HG03565 (cell line): ENCODE measurements around the gene ATRN.
"Not testable (repeated sequence)": the region's sequence is repeated elsewhere in the genome, so short reads cannot be mapped to it uniquely, and the experiment has no call there.

Experiments
- ATAC-seq: cut with Tn5 transposase; IDR thresholded peaks from one replicate; pipeline ENCODE4 v1.9.1; 2021; ENCODE audit warnings: mild to moderate bottlenecking, moderate library complexity; ENCODE audit not compliant: unreplicated experiment

Gene ATRN

DNA sequence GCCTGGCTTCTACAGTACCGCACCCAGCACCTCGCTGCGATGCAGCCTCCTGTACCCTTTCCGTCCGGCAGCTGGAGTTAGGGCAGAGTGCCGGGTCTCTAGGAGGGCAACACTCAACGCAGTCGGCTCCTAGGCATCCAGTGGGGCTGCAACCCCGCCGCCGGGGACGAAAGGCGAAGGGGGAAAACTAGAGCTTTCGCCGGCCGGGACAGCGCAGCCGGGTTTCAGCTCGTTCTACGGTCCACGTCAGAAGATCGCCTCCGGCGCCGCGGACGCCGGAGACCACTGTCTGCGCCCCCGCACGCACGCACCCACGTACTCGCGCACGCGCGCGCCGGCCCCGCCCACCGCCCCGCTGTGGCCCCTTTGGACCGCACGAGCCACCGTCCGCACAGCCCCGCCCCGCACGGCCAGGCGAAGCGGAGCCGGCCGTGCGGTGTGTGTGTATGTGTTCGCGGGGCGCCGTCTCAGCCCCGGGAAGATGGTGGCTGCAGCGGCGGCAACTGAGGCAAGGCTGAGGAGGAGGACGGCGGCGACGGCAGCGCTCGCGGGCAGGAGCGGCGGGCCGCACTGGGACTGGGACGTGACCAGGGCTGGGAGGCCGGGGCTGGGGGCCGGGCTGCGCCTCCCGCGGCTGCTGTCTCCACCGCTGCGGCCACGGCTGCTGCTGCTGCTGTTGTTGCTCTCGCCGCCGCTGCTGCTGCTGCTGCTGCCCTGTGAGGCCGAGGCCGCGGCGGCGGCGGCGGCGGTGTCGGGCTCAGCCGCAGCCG, at the start of gene ATRN:
ATRN (plus strand) TSS at position 392 of the 770 bp plus-strand sequence; CDS start at position 482, 90 bp downstream.
- ATAC-seq = peak; percentile 70

GRCh38 chr20:3421985-3422384, 48.8 kb upstream of the ATRN start:
- ATAC-seq = no peak

- no peak for ATAC-seq
Observed at GRCh38 chr20:3423126-3423525, 47.7 kb upstream of the ATRN start.

GRCh38 chr20:3426766-3427165, 44.1 kb upstream of the ATRN start:
- ATAC-seq = not testable (repeated sequence)

- peak; percentile 45 for ATAC-seq
Observed at GRCh38 chr20:3430376-3431069, 40.3 kb upstream of the ATRN start.

DNA sequence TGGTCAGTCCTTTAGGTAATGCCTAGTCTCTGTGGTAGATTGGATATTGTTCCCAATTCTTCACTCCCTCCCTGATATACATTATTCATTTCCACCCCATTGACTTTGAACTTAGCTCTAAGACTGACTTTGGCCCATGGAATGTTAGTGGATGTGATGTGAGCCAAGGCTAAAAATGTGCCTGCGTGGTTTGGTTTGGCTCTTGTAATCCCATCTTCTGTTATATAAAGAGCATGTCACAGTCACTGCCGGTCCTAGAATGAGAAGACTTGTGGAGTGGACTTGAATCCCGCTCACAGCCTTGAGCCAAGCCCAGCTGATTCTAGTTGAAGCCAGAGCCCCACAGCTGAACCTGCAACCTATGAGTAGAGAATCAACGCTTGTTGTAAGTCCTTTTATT, 39.7 kb upstream of the ATRN start:
- ATAC-seq = no peak

DNA sequence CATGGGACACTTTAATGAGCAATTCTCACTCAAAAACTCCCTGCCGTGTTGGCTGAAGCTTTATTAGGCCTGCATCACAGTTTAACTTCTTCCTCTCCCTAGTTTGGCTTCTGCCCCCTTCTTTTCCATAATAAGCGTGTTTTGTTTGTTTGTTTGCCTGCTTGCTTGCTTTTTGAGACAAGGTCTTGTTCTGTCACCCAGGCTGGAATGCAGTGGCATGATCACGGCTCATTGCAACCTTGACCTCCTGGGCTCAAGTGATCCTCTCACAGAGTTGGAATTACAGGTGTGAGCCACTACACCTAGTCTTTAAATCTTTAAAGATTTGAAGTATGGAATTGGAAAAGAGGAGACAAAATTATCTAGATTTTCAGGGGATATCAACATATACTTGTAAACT, 38.0 kb upstream of the ATRN start:
- no peak for ATAC-seq

- no peak for ATAC-seq
Observed at GRCh38 chr20:3433744-3434143, 37.1 kb upstream of the ATRN start.

- ATAC-seq = no peak
Observed at GRCh38 chr20:3434232-3434631, 36.6 kb upstream of the ATRN start.

DNA sequence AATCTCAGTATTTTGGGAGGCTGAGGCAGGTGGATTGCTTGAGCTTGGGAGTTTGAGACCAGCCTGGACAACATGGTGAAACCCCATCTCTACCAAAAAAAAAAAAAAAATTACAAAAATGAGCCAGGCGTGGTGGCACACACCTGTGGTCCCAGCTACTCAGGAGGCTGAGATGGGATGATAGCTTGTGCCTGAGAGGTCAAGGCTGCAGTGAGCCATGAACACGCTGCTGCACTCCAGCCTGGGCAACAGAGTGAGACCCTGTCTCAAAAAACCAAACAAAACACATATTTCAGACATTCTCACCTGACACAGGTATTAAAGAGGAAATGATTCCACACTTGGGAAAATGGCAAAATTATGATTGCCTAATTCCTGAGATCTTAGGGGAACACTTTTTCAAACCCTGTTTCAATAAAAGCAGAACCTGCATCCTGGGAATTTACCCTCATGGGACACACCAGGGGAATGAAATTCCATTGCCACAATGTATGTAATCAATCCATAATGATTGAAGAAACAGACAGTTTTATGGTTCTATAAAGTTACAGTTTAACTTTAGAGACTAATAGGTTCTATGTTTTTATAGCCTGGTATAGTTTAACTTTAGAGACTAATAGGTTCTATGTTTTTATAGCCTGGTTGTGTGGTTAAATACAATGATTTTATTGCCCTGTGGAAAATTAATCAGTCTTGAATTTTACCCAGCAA, 33.8 kb upstream of the ATRN start:
- ATAC-seq = no peak

DNA sequence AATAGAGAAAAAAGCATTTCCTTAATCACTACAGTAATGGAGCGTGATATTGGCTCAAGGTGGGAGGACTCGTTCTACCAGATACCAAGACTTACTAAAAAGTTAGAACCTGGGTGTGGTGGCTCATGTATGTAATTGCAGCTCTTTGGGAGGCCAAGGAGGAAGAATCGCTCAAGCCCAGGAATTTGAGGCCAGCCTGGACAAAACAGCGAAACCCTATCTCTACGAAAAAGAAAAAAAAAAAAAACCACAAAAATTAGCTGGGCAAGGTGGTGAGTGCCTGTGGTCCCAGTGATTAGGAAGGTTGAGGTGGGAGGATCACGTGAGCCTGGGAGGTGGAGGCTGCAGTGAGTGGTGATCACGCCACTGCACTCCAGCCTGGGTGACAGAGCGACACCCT, 24.0 kb upstream of the ATRN start:
- no peak for ATAC-seq

DNA sequence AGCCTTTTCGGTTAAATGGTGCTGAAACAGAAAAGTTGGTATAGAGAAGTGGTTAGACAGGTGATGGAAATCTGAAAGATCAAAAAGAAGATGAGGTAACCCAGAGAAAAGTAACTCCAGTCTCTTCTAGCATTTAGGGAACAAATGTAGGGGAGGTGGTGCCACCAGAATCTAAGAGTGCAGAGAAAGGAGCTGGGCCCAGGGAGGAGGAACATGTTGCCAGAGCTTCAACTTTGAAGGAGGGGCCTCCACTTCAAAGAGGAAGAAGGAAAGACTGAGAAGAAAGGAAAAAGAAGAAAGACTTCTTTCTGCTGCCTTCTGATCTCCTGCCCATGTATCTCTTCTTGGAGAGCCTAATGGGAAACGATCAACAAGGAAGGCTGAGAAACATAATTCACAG, 23.5 kb upstream of the ATRN start:
- ATAC-seq = no peak

- no peak for ATAC-seq
Observed at GRCh38 chr20:3449319-3449718, 21.5 kb upstream of the ATRN start.

DNA sequence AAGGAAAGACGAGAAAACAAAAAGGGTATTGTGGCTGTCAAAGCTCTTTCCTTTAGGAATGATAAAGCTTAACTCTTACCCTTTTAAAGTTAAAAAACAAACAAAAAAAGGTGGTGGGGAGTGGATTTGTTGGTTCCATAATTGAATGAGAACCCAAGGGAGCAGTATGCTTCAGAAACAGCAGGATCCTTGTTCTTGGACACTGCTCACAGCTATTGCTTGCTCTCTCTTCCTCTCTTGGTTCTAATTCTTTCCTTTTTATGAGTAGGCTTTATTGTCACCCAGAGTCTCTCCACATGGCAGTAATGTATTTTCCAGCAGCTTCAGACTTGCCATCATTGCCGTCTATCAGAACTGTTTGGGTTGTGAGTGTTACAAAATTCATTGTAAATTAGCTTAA, 18.7 kb upstream of the ATRN start:
- ATAC-seq = no peak

GRCh38 chr20:3452690-3453089, 18.1 kb upstream of the ATRN start:
- ATAC-seq = no peak

- no peak for ATAC-seq
Observed at GRCh38 chr20:3454831-3455230, 16.0 kb upstream of the ATRN start.

GRCh38 chr20:3456648-3457047, 14.2 kb upstream of the ATRN start:
- ATAC-seq = no peak

GRCh38 chr20:3459881-3460307, 10.9 kb upstream of the ATRN start:
- no peak for ATAC-seq

DNA sequence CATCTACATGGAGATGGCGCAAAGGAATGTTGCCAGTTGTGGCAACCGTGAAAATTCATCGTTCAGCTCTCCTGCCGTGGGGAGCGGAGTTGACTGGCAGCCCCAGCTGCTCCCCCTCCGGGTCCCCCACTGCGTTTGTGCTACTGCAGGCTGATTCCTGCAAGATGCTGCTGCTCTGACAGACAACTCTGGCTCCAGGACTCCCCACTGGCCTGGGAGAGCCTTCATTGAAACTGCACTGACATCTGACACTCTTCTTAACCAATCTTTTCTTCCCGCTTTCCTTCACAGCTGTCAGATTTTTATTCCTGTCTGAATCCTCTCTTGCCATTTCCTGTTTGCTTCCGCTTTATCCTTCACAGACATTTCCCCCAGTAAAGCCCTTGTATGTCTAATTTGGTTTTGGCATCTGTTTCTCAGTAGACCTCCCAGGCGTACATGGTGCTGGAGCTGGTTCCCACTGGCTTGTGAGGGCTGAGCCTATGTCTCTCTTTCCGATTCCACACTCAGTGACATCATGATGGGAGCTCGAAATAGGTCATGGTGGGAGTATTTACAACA, 9.5 kb upstream of the ATRN start:
- ATAC-seq = no peak

DNA sequence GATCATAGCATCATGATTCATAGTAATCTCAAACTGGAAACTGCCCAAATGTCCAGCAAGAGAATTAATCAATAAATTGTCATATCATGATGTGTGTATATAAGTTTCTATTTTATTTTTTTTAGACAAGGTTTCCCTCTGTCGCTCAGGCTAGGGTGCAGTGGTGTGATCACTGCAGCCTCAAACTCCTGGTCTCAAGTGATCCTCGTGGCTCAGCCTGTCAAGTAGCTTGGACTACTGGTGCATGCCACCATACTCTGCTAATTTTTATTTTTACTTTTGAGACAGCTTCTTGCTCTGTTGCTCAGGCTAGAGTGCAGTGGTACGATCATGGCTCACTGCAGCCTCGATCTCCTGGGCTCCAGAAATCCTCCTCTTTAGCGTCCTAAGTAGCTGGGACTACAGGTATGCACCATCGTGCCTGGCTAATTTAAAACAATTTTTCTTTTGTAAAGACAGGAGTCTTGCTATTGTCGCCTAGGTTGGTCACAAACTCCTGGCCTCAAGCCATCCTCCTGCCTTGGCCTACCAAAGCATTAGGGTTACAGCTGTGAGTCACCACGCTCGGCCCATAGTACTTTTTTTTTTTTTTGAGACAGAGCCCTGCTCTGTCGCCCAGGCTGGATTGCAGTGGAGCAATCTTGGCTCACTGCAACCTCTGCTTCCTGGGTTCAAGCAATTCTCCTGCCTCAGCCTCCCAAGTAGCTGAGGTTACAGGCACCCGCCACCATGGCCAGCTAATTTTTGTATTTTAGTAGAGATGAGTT, 8.7 kb upstream of the ATRN start:
- ATAC-seq = no peak

DNA sequence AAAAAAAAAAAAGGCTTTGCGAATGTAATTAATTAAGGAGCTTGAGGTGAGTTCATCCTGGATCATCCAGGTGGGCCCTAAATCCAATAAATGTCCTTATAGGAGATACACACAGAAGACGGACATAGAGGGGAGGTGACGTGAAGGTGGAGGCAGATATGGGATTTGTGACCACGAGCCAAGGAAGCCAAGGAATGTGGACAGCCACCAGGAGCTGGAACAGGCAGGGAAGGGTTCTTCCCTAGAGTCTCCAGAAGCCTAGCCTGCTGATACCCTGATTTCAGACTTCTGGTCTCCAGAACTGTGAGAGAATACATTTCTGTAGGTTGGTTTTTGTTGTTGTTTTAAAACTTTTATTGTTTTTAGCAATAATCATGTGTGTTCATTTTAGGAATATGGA, 6.7 kb upstream of the ATRN start:
- ATAC-seq = no peak
